T-cell (primary cell): Measurements from ENCODE around the gene CFAP54. TPM values are rescaled to one million over a fixed set of nuclear protein-coding genes. Genes with fewer than 3 reads are reported as not detected.

Source experiments
- ATAC-seq, 4 experiments: fragments of 200-7000 bp in 3 of 4; fragments of 150-1000 bp in 1 of 4; cut with Tn5 transposase; replicated peaks in 1 of 4; 1 replicate in 3 of 4; 2 replicates in 1 of 4; pipeline ENCODE4 v1.10.0; 2021; ENCODE audit warnings: moderate library complexity in 3 of 4, mild to moderate bottlenecking in 2 of 4, moderate number of reproducible peaks in 1 of 4
- CTCF ChIA-PET, 2 donors: fragments of 300-600 bp; sonication (Branson Sonifier 250); formaldehyde crosslinking; loops; one replicate each; lab custom pipeline; 2022; ENCODE audit warnings: antibody characterized with exemption in 2 of 2; lab: Charles Lee
- POLR2A ChIA-PET, 2 donors: fragments of 300-600 bp; sonication (Branson Sonifier 250); formaldehyde crosslinking; loops; one replicate each; lab custom pipeline; 2022; ENCODE audit warnings: antibody characterized with exemption in 2 of 2; lab: Charles Lee
- DNase-seq, 35 experiments: peaks; one replicate each; pipeline versions ENCODE4 v3.0.0 to v3.0.0-alpha.2; 2013 to 2023
- H3K27ac ChIP-seq: one replicate; pipeline ENCODE4 v1.5.1; 2013; ENCODE audit warnings: low read length
- H3K27me3 ChIP-seq, 2 experiments: replicated peaks in 1 of 2; 1 replicate in 1 of 2; 2 replicates in 1 of 2; pipeline versions ENCODE4 v1.6.1 to v1.7.0; 2013; ENCODE audit warnings: low read length in 1 of 2, mixed read lengths in 1 of 2; ENCODE audit not compliant: control insufficient read depth in 2 of 2, insufficient read depth in 2 of 2; ENCODE audit errors: extremely low read depth in 1 of 2
- H3K36me3 ChIP-seq, 2 donors: 1 replicate in 1 of 2; 2 replicates in 1 of 2; pipeline versions ENCODE4 v1.6.1 to v1.7.0; 2013; ENCODE audit warnings: low read length in 1 of 2; ENCODE audit not compliant: control insufficient read depth in 2 of 2, insufficient read depth in 1 of 2; ENCODE audit errors: extremely low read depth in 1 of 2
- H3K4me1 ChIP-seq, 2 experiments: 1 replicate in 1 of 2; 2 replicates in 1 of 2; pipeline versions ENCODE4 v1.6.1 to v1.7.0; 2013; ENCODE audit warnings: low read length in 2 of 2, mixed read lengths in 1 of 2; ENCODE audit not compliant: insufficient read depth in 2 of 2, control insufficient read depth in 1 of 2; ENCODE audit errors: extremely low read depth in 1 of 2
- H3K4me3 ChIP-seq, 2 donors: 1 replicate in 1 of 2; 2 replicates in 1 of 2; pipeline versions ENCODE4 v1.5.1 to v1.7.0; 2013; ENCODE audit warnings: mild to moderate bottlenecking in 2 of 2, low read length in 1 of 2, moderate library complexity in 1 of 2; ENCODE audit not compliant: control insufficient read depth in 1 of 2; ENCODE audit errors: extremely low read depth in 1 of 2
- H3K9me3 ChIP-seq: 2 replicates; pipeline ENCODE4 v1.7.0; 2013
- H3K27ac Mint-ChIP-seq, 2 donors: one replicate each; pipeline ENCODE4 v1.8.0; 2020 to 2021; ENCODE audit warnings: mild to moderate bottlenecking in 2 of 2, mixed read lengths in 2 of 2
- H3K27me3 Mint-ChIP-seq, 2 donors: one replicate each; pipeline ENCODE4 v1.8.0; 2021 to 2022; ENCODE audit warnings: mixed read lengths in 2 of 2
- H3K36me3 Mint-ChIP-seq: one replicate; pipeline ENCODE4 v1.8.0; 2021; ENCODE audit warnings: mixed read lengths
- H3K4me1 Mint-ChIP-seq, 3 donors: one replicate each; pipeline ENCODE4 v1.8.0; 2020 to 2022; ENCODE audit warnings: mixed read lengths in 3 of 3, mild to moderate bottlenecking in 1 of 3
- H3K4me3 Mint-ChIP-seq, 3 donors: one replicate each; pipeline ENCODE4 v1.8.0; 2020 to 2022; ENCODE audit warnings: mild to moderate bottlenecking in 3 of 3, mixed read lengths in 3 of 3, moderate library complexity in 3 of 3
- H3K9me3 Mint-ChIP-seq, 3 donors: one replicate each; pipeline ENCODE4 v1.8.0; 2020 to 2022; ENCODE audit warnings: mixed read lengths in 3 of 3
- WGBS: methylation state at CpG from one replicate; pipeline ENCODE4 v1.1.5; 2013; ENCODE audit warnings: missing lambda C conversion rate; ENCODE audit not compliant: insufficient coverage; 5-methylcytosine and 5-hydroxymethylcytosine counted together
- total RNA-seq, 35 experiments: library from RNA in 6 of 35; stranded (reverse) in 6 of 35; fragments of 120-200 nt in 1 of 35; gene quantifications; one replicate each; pipeline versions ENCODE4 v1.2.1 to v1.2.4 and lab custom pipeline; 2013 to 2026

Gene CFAP54
- total RNA-seq, 5 donors from 2014 or later (not counting 1 experiment from before 2014, with no cell fraction given), result 0.47 to 0.95 (median 0.90) TPM

- Histone ChIP-seq H3K36me3 (no peaks in the 10 kb centered on the region), H3K4me1 (peaks cover 4 to 14% of the 10 kb centered on the region in 2 experiments), H3K27ac (no peak overlapping the region), H3K4me3 (no peak overlapping the region), H3K27me3 (no peaks in the 10 kb centered on the region), H3K9me3 (no peaks in the 10 kb centered on the region)
- WGBS, result 100% methylated on average over 1 of the region's 2 CpGs
- ChIA-PET CTCF (interaction anchor here in 1 of 2 donors (0.9 kb wide), 1 partner anchor 27 kb away, joined by 6 read pairs; no protein-coding TSS in a partner anchor), POLR2A (interaction anchor here (0.5 to 0.7 kb wide), 5 partner anchors 12 to 1829 kb away, joined by 3 to 9 read pairs (median 4); no protein-coding TSS in a partner anchor)
- no peak for ATAC-seq
- H3K4me1 Mint-ChIP-seq, result peaks cover 54 to 60% (median 58%) of the 10 kb centered on the region in 3 donors
- H3K9me3 Mint-ChIP-seq, result peaks cover 0 to 7% (median 6%) of the 10 kb centered on the region in 3 donors
- no peak for DNase-seq
- no peaks in the 10 kb centered on the region for H3K27me3 Mint-ChIP-seq
- no peak overlapping the region for H3K4me3 Mint-ChIP-seq
- no peak overlapping the region for H3K27ac Mint-ChIP-seq
- H3K36me3 Mint-ChIP-seq, result peaks cover 18% of the 10 kb centered on the region
Observed at GRCh38 chr12:96912943-96913342, 423.6 kb downstream of the CFAP54 start.

GRCh38 chr12:96919510-96920210 lies 430.3 kb downstream of the CFAP54 start:
- Mint-ChIP-seq H3K9me3 (peaks cover 0 to 7% (median 6%) of the 10 kb centered on the region in 3 donors), H3K27me3 (no peaks in the 10 kb centered on the region), H3K36me3 (peaks cover 55% of the 10 kb centered on the region), H3K4me1 (peaks cover 22 to 31% (median 25%) of the 10 kb centered on the region in 3 donors), H3K27ac (peak overlapping the region in 1 of 2 donors; percentile 7), H3K4me3 (no peak overlapping the region)
- WGBS, result no CpG with 5 or more reads among the region's 2 CpGs
- Histone ChIP-seq H3K36me3 (peaks cover 0 to 3% of the 10 kb centered on the region in 2 donors), H3K4me1 (no peaks in the 10 kb centered on the region), H3K9me3 (no peaks in the 10 kb centered on the region), H3K4me3 (no peak overlapping the region), H3K27me3 (no peaks in the 10 kb centered on the region), H3K27ac (no peak overlapping the region)
- ChIA-PET CTCF (no interaction called here), POLR2A (no interaction called here)
- no peak for ATAC-seq
- DNase-seq, result no peak

Other genes starting within 250 kb of the CFAP54 start
- gene CDK17, start 89.1 kb upstream of the CFAP54 start, total RNA-seq, result 100 to 1,000 TPM in 1 of 5 donors, 10 to 100 TPM in 4; 56.4 to 114 (median 72.2) TPM